CD4-positive, alpha-beta T cell treated with Interleukin-15 for 1 hour (primary cell): Measurements from ENCODE around the gene RASSF5.
"Not testable (repeated sequence)": the region's sequence is repeated elsewhere in the genome, so short reads cannot be mapped to it uniquely, and the experiment has no call there.

Experiments used
- DNase-seq: peaks from one replicate; pipeline ENCODE4 v3.0.0-alpha.2; 2020

Gene RASSF5

DNA sequence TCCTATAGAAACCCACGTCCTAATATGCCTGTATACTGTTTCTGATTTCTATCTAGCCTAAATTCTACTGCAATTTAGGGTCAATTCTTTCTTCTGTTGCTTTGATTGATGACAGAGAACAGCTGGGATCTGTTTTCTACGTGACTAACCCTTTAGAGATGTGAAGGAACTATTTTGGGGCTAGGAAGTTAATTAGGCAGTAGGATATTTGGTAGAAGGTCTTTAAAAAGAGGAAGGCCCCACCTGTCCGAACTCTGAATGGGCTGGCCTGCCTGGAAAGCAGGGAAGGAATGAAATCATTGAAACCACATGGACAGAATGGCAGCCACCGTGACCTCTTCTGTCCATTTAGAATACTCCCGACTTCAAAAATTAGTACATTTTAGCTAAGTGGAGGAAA, 83.9 kb downstream of the RASSF5 start:
- DNase-seq = no peak

GRCh38 chr1:206591696-206592095, 84.4 kb downstream of the RASSF5 start:
- DNase-seq = no peak

DNA sequence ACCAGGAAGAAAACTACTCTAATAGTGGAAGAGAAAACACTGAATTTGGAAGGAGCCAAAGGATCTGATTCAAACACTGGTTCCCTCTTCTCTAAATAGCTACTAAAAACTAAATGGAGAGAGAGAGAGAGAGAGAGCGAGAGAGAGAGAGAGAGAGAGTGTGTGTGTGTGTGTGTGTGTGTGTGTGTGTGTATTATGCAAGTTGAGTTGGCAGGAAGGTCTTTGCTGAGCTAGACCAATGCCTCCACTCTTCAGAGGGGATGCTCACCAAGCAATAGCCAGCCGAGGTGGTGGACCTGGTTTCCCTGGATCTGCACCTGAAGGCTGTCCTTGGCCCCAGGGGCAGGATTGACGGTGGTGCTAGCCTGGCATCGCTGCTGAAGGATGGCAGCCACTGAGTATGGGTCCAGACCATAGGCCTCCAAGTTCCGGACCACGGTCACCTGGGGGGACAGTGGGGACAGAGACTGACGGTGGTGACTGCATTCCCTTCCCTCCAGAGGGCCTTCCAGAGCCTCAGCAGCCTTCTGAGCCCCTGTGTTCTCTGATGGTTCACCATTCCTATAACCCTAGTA, 86.1 kb downstream of the RASSF5 start:
- no peak for DNase-seq

- no peak for DNase-seq
Measured at GRCh38 chr1:206595581-206596318, 88.4 kb downstream of the RASSF5 start.

DNA sequence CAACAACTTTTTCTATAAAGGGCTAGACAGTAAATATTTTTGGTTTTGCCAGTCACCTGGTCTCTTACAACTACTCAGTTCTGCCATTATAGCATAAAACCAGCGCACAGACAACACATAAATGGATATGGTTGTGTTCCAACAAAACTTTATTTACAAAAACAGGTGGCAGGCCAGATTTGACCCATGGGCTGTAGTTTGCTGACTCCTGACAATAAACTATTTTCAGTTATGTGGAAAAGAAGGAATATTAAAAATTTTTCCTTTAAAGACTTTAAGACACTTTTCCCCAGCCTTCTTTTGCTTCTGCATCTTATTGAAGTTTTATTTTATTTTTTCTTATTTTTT, 89.0 kb downstream of the RASSF5 start:
- DNase-seq = no peak

DNA sequence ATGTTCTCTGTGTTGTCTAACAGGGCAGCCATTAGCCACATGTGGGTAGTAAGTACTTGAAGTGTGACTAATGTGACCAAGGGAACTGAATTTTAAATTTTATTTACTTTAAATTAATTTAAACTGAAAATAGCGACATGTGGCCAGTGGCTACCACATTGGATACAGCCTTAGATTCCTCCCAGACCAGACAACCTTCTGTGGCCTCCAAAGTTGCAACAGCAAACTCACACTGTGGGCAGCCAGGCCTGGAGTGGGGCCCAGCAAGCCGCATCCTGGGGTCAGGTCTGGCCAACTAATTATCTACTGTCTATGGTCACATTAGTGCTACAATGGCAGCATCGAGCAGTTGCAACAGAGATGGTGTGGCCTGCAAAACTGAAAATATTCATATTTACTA, 93.2 kb downstream of the RASSF5 start:
- no peak for DNase-seq

- no peak for DNase-seq
Measured at GRCh38 chr1:206604861-206605260, 97.5 kb downstream of the RASSF5 start.

GRCh38 chr1:206606867-206607266, 99.5 kb downstream of the RASSF5 start:
- DNase-seq = no peak

- DNase-seq = peak; percentile 52
Measured at GRCh38 chr1:206608108-206608698, 100.9 kb downstream of the RASSF5 start.

DNA sequence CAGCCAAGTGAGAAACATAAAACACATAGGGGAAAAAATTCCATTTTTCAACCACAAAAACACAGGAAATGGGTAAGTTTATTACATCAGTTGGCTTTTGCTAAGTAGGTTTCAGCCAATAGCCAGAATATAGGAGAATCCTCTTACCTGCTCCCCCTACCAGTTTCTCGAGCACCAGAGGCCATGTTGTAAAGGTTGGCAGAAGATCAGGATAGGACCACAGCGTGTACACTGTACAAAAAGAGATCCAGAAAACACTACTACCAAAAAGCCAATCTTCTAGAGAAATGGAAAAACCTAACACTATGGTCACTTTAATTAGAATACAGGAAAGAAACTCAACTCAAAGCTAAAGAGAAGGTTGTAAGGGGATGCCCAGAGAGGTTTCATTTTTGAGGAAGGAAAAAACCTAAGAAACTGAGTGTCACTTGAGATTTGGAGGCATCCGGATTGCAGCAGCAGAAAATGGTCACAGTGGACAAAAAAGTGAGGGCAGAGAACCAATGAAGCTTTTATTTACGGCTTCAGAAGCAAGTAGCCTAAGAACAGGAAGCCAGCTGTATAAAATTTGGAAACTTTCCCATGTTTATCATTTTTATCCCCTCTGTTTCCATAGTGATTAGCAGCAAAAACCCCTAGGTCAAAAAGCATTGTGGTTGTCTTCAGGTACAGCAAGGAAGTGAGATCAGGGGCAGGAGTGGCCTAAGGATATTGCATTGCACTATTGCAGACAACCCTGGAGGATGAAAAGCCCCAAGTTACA, 102.1 kb downstream of the RASSF5 start:
- DNase-seq = no peak

GRCh38 chr1:206612129-206612876, 105.0 kb downstream of the RASSF5 start, which contains the start of gene EIF2D:
TSS of gene EIF2D (minus strand) at chr1:206612465. CDS start at chr1:206612342, 123 bp downstream.
- DNase-seq = peak; percentile 93

GRCh38 chr1:206626396-206626795, 119.1 kb downstream of the RASSF5 start:
- DNase-seq = not testable (repeated sequence)

GRCh38 chr1:206628916-206629315, 121.6 kb downstream of the RASSF5 start:
- no peak for DNase-seq

GRCh38 chr1:206631085-206631509, 123.8 kb downstream of the RASSF5 start:
- peak; percentile 18 for DNase-seq

DNA sequence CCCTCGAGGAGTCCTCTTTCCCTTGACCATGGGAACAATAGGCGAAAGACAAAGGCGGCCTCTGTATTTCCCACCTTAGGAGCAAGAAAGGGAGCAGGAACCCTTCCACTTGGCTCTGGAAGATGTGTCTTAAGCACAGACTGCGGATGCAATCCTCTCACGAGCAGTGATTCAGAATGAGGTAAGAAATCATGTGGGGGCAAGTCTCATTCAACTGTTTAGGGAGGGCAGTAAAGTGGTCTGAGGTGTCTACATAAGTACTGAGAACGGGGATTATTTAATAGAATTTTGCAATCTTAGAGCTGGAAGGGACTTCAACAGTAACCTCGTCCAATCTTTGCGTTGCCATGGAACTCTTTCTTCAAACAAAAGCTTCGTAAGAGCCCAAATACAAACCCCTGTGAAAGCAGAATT, 126.4 kb downstream of the RASSF5 start:
- DNase-seq = no peak

GRCh38 chr1:206634365-206635079, 127.2 kb downstream of the RASSF5 start:
- peak; percentile 67 for DNase-seq

DNA sequence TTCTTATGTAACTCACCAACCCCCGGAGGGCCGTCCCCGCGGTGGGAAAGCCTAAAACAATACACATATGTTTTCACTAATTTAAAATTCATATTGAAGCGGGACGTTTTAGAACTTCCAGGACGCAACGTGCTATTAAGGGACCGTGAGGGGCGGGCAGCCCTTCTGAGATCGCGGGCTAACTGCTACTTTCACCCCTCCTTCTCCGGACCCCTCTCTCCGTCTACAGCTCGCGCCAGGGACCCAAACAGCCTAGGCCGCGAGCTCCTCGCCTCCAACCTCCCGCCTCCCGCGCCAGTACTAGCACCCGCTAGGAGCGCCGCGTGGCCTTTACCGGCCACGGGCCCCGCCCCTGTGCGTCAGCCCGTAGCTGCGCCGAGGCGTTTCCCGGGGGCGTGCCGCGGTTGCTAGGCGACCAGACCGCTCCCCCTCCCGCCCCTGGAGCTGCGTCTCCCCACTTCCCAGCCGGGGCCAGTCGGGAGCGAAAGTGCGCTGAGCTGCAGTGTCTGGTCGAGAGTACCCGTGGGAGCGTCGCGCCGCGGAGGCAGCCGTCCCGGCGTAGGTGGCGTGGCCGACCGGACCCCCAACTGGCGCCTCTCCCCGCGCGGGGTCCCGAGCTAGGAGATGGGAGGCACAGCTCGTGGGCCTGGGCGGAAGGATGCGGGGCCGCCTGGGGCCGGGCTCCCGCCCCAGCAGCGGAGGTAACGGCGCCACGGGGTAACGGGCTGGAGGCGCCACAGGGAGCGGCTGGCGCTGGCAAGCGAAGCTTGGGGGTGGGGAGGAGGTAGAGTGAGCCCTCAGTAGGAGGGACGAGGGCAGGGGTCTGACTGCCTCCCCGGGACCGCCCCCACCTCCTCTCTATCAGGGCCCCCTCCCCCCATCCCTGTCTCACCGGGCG, 128.0 kb downstream of the RASSF5 start, which contains the start of gene DYRK3:
TSS of gene DYRK3 (plus strand) at position 457 of the 898 bp plus-strand sequence. CDS start at position 625, 168 bp downstream.
- peak; percentile 90 for DNase-seq

- no peak for DNase-seq
Measured at GRCh38 chr1:206635978-206636345, 128.6 kb downstream of the RASSF5 start.

DNA sequence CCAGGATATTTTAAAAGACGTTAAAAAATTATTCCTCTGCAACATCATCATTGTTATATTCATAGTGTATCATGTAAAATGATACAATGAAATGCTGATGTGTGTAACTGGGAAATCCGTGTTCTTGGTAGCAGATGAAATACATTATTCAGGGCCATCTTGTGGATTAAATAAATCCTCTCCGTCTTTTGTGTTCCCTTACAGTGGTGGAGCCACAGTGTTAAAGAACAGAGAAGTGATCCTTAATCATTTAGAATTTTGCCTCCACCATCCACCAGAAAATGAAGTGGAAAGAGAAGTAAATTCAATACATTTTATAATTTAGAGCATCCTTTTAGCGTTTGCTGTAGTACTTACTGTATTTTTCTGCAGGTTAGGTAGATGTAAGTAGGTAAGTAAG, 129.3 kb downstream of the RASSF5 start:
- DNase-seq = no peak

GRCh38 chr1:206637605-206638004, 130.3 kb downstream of the RASSF5 start:
- DNase-seq = no peak
